Upper lobe of right lung (tissue), 1 donor: ENCODE results near the gene PTPN22. TPM values are rescaled to one million over a fixed set of nuclear protein-coding genes. Genes with fewer than 3 reads are reported as not detected.

Experiments
- ATAC-seq: fragments of 200-7000 bp; cut with Tn5 transposase; one replicate; pipeline ENCODE4 v1.9.1; 2020; ENCODE audit warnings: mild to moderate bottlenecking, moderate library complexity
- DNase-seq: peaks from one replicate; pipeline ENCODE4 v3.0.0-alpha.2; 2020
- H3K27ac ChIP-seq: fragments of 200-600 bp; one replicate; pipeline ENCODE4 v1.8.0; 2022
- H3K27me3 ChIP-seq: fragments of 200-600 bp; one replicate; pipeline ENCODE4 v1.8.0; 2022; ENCODE audit warnings: mild to moderate bottlenecking
- H3K36me3 ChIP-seq: fragments of 200-600 bp; one replicate; pipeline ENCODE4 v1.8.0; 2022
- H3K4me1 ChIP-seq: fragments of 200-600 bp; one replicate; pipeline ENCODE4 v1.8.0; 2022
- H3K4me3 ChIP-seq: fragments of 200-600 bp; one replicate; pipeline ENCODE4 v1.8.0; 2022; ENCODE audit warnings: mild to moderate bottlenecking
- H3K9me3 ChIP-seq: fragments of 200-600 bp; one replicate; pipeline ENCODE4 v1.8.0; 2022
- CTCF ChIP-seq: fragments of 200-600 bp; IDR thresholded peaks from one replicate; pipeline ENCODE4 v1.8.0; 2022; ENCODE audit warnings: antibody characterized with exemption
- intact Hi-C: fragments of 100-400 bp; cut with DNase I; formaldehyde crosslinking; loops from one replicate; pipeline ENCODE4 v1.11.0; 2022
- total RNA-seq: library from RNA; stranded (reverse); fragmentation: NEBNext Ultra II Directional; extraction: Animal tissue kit (Norgen Biotek cat#: 25700); gene quantifications from one replicate; pipeline ENCODE4 v1.2.1, GENCODE V29; 2021
- donor health status: DM: no; HTN: yes; CAD: no; lungs with severe emphysema.

Gene PTPN22
- total RNA-seq, 1 donor from 2014 or later = 12.2 TPM

DNA sequence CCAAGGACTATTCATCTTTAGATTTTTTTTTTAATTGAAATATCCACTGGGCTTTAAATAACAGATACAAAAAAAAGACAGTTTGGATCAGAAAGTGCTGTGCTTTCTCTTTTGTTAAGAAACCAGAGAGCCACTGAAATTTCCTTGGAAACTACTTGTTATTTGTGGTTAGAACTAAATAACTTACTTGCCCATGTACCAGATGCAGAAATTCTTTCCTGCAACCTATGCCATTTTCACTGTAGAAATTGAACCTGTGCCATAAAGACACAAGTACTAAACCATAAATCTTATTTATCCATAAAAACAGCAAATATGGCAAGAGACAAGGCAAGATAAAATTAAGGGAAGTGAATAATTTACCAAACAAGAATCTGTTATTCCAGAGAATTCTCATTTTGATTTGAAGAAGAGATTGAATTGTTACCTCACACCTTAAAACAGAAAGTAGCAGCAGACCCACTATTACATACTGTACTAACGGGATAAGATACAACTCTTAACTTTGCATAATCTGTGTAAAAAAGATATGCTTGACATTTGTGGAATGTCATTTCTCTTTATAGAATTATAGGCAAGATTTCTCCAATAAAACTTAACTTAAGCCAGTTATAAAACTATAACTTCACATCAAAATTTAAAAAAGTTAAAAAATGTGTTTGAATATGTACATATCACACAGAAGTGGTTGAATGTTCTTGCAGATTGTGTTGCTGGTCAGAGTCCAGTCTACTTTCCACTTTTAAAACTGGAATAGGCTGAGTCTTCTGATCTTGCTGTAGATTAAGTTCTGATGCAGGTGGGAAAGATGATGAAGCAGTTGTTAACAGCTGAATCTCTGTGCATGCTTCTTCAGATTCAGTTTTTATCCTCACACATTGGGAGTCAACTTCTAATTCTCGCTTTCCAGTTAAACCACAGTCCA, 105.9 kb downstream of the PTPN22 start:
- no peak for TF ChIP-seq CTCF
- H3K9me3 ChIP-seq = no peaks in the 10 kb centered on the region
- ATAC-seq = no peak
- peaks cover 32% of the 10 kb centered on the region for H3K36me3 ChIP-seq
- DNase-seq = no peak
- H3K4me1 ChIP-seq = no peaks in the 10 kb centered on the region
- no peak overlapping the region for H3K27ac ChIP-seq
- H3K27me3 ChIP-seq = no peaks in the 10 kb centered on the region
- H3K4me3 ChIP-seq = no peak overlapping the region
- intact Hi-C loops = no loop called here

Other genes with a start within 250 kb of the PTPN22 start
- gene PHTF1, start 112.2 kb downstream of the PTPN22 start, total RNA-seq = 18.9 TPM
- gene RSBN1, start 59.2 kb downstream of the PTPN22 start, total RNA-seq = 23.2 TPM
- 1.8 TPM for gene BCL2L15, start 15.9 kb upstream of the PTPN22 start, total RNA-seq
- 16.1 TPM for gene AP4B1, start 33.1 kb upstream of the PTPN22 start, total RNA-seq
- gene DCLRE1B, start 33.6 kb upstream of the PTPN22 start, total RNA-seq = 6.6 TPM
- gene HIPK1, start 57.6 kb upstream of the PTPN22 start, total RNA-seq = 77.8 TPM
- 43.5 TPM for gene OLFML3, start 107.8 kb upstream of the PTPN22 start, total RNA-seq